DMS53 treated with DMSO at 0.1 percent for 48 hours (cell line): ENCODE data around the gene C9orf57.
"Not testable (repeated sequence)": the region's sequence is repeated elsewhere in the genome, so short reads cannot be mapped to it uniquely, and the experiment has no call there.

Experiments
- DNase-seq: peaks from one replicate; lab custom pipeline; 2025; ENCODE audit not compliant: unreplicated experiment; lab: John Stamatoyannopoulos, UW

C9orf57 gene

DNA sequence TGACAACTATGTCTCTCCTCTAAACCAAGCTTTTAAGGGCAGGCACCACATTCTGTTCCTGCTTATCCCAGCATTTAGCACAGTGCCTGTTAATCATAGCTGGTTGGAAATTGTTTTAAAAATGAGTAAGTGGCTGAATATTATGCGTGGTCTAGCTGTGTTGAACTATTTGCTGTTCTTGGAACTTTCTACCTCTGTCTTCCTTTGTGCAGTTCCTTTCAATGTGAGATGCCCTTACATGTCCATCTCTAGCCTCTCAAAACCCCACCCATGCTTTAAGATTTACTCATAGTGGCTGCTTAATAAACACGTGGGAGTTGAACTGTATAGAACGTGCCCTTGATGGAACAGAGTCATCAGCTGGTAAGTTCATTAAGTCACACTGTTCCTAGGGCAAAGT lies 34.5 kb downstream of the C9orf57 start:
- no peak for DNase-seq

- DNase-seq, result no peak
Observed at GRCh38 chr9:72023596-72023995, 36.8 kb downstream of the C9orf57 start.

DNA sequence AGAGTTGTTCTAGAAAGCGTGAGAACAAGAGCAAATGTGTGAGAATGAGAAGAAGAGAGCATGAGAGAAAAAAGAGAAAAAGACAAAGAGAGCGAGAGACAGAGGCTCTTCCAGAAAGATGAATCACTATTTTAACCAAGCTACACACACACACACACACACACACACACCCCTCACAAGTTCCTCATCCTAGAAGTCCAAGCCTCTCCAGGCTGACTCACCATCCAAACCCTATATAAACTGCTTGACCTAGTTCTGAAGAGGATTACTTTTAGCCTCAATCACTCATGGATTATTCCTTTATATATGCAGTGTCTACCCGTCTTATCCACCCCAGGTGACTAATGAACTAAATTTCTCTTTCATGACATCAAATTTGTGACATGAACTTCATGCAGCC lies 37.6 kb downstream of the C9orf57 start:
- peak; percentile 42 for DNase-seq

- DNase-seq, result no peak
Observed at GRCh38 chr9:72013292-72013760, 47.1 kb downstream of the C9orf57 start.

- no peak for DNase-seq
Observed at GRCh38 chr9:72012646-72013045, 47.8 kb downstream of the C9orf57 start.

GRCh38 chr9:72007726-72008125 lies 52.7 kb downstream of the C9orf57 start:
- DNase-seq, result not testable (repeated sequence)

- no peak for DNase-seq
Observed at GRCh38 chr9:72006501-72006900, 53.9 kb downstream of the C9orf57 start.

- no peak for DNase-seq
Observed at GRCh38 chr9:72005451-72005850, 55.0 kb downstream of the C9orf57 start.
